ENCODE measurements around the gene KASH5.

Gene KASH5

GRCh38 chr19:49382639-49383038 is 5.4 kb upstream of the KASH5 start:
- TF ChIP-seq CTCF (IDR thresholded peaks at IDR 0.05; ENCODE audit: low read depth, low read length, poor library complexity, severe bottlenecking): no peak
- TF ChIP-seq EZH2phosphoT487 (IDR thresholded peaks at IDR 0.05; ENCODE audit: borderline replicate concordance, low read length): no peak
- H3K4me2 ChIP-seq (ENCODE audit: low read length): no peak overlapping the region
- no peaks in the 10 kb centered on the region for H3K9me3 ChIP-seq (ENCODE audit: control insufficient read depth, insufficient read depth, low read length)
- H3F3A ChIP-seq (ENCODE audit: control insufficient read depth, insufficient read depth): peaks cover 4% of the 10 kb centered on the region; the same call in 1 of the 2 replicates
- no peaks in the 10 kb centered on the region for H3K27me3 ChIP-seq (ENCODE audit: control insufficient read depth, low read length)
- H3K4me3 ChIP-seq (ENCODE audit: low read length): no peak overlapping the region
- H3K79me2 ChIP-seq (ENCODE audit: control insufficient read depth, low read length): no peaks in the 10 kb centered on the region
- H3K27ac ChIP-seq (ENCODE audit: low read depth, low read length): no peak overlapping the region
- peaks cover 13% of the 10 kb centered on the region for H3K4me1 ChIP-seq (ENCODE audit: control insufficient read depth, low read length)
- H4K20me1 ChIP-seq (ENCODE audit: control insufficient read depth, insufficient read depth, low read depth, low read length): no peaks in the 10 kb centered on the region
- no peaks in the 10 kb centered on the region for H3K36me3 ChIP-seq (ENCODE audit: control insufficient read depth, low read length)
- H3K9me2 ChIP-seq (replicated peaks; ENCODE audit: control insufficient read depth, low read length): no peaks in the 10 kb centered on the region

GRCh38 chr19:49383599-49383998 is 4.5 kb upstream of the KASH5 start:
- Histone ChIP-seq H3K4me1 (ENCODE audit: control insufficient read depth, low read length) (peaks cover 23% of the 10 kb centered on the region), H3F3A (ENCODE audit: control insufficient read depth, insufficient read depth) (peaks cover 4% of the 10 kb centered on the region; the same call in 1 of the 2 replicates), H3K4me3 (ENCODE audit: low read length) (no peak overlapping the region), H3K4me2 (ENCODE audit: low read length) (no peak overlapping the region), H3K36me3 (ENCODE audit: control insufficient read depth, low read length) (no peaks in the 10 kb centered on the region), H3K27ac (ENCODE audit: low read depth, low read length) (no peak overlapping the region), H3K9me3 (ENCODE audit: control insufficient read depth, insufficient read depth, low read length) (no peaks in the 10 kb centered on the region), H3K79me2 (ENCODE audit: control insufficient read depth, low read length) (no peaks in the 10 kb centered on the region), H4K20me1 (ENCODE audit: control insufficient read depth, insufficient read depth, low read depth, low read length) (no peaks in the 10 kb centered on the region), H3K27me3 (ENCODE audit: control insufficient read depth, low read length) (no peaks in the 10 kb centered on the region), H3K9me2 (replicated peaks; ENCODE audit: control insufficient read depth, low read length) (no peaks in the 10 kb centered on the region)
- TF ChIP-seq EZH2phosphoT487 (IDR thresholded peaks at IDR 0.05; ENCODE audit: borderline replicate concordance, low read length): no peak
- TF ChIP-seq CTCF (IDR thresholded peaks at IDR 0.05; ENCODE audit: low read depth, low read length, poor library complexity, severe bottlenecking): no peak

GRCh38 chr19:49389406-49389805 is 1.4 kb downstream of the KASH5 start:
- Histone ChIP-seq H3K27me3 (ENCODE audit: control insufficient read depth, low read length) (no peaks in the 10 kb centered on the region), H3K79me2 (ENCODE audit: control insufficient read depth, low read length) (no peaks in the 10 kb centered on the region), H3K9me2 (replicated peaks; ENCODE audit: control insufficient read depth, low read length) (no peaks in the 10 kb centered on the region), H4K20me1 (ENCODE audit: control insufficient read depth, insufficient read depth, low read depth, low read length) (no peaks in the 10 kb centered on the region), H3K9me3 (ENCODE audit: control insufficient read depth, insufficient read depth, low read length) (no peaks in the 10 kb centered on the region), H3F3A (ENCODE audit: control insufficient read depth, insufficient read depth) (peaks cover 9% of the 10 kb centered on the region), H3K4me2 (ENCODE audit: low read length) (no peak overlapping the region), H3K27ac (ENCODE audit: low read depth, low read length) (no peak overlapping the region), H3K4me3 (ENCODE audit: low read length) (no peak overlapping the region), H3K4me1 (ENCODE audit: control insufficient read depth, low read length) (peaks cover 59% of the 10 kb centered on the region), H3K36me3 (ENCODE audit: control insufficient read depth, low read length) (no peaks in the 10 kb centered on the region)
- TF ChIP-seq EZH2phosphoT487 (IDR thresholded peaks at IDR 0.05; ENCODE audit: borderline replicate concordance, low read length) (no peak), CTCF (IDR thresholded peaks at IDR 0.05; ENCODE audit: low read depth, low read length, poor library complexity, severe bottlenecking) (no peak)

All from DOHH2 (cell line).